ENCODE measurements around the gene STRN. TPM values are rescaled to one million over a fixed set of nuclear protein-coding genes. Genes with fewer than 3 reads are reported as not detected.
"Not testable (repeated sequence)": the region's sequence is repeated elsewhere in the genome, so short reads cannot be mapped to it uniquely, and the experiment has no call there.

STRN gene
- total RNA-seq, 1 donor from 2014 or later, result 49.7 TPM

GRCh38 chr2:36919041-36919837 lies 47.1 kb downstream of the STRN start:
- intact Hi-C loops (cut with micrococcal nuclease), result no loop called here
- DNase-seq (no peak), ATAC-seq (no peak)

GRCh38 chr2:36918307-36918706 lies 48.0 kb downstream of the STRN start:
- no peak for DNase-seq
- ATAC-seq, result no peak
- intact Hi-C loops (cut with micrococcal nuclease), result no loop called here

DNA sequence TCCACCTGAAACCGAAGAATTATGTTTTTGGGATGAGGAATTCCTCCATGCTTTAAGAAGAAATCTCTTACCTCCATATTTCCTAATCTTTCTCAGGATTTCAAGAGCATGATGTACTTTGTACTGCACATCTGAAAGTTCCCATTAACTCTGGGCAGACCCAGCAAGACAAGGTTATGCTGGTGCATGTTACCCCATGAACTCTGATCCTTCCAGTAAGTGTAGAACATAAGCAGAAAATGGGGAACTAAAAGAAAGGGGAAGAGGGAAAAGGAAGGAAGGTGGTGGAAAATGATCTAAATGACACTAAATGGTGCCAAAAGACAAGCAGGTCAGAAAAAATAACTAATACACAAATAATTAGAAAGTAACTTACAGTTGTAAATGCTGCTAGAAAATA lies 50.7 kb downstream of the STRN start:
- intact Hi-C loops (cut with micrococcal nuclease), result no loop called here
- no peak for DNase-seq
- peak; percentile 38 for ATAC-seq

- DNase-seq, result no peak
- ATAC-seq, result no peak
- intact Hi-C loops (cut with micrococcal nuclease), result no loop called here
Observed at GRCh38 chr2:36912695-36913094, 53.6 kb downstream of the STRN start.

- ATAC-seq (no peak), DNase-seq (no peak)
- intact Hi-C loops (cut with micrococcal nuclease), result no loop called here
Observed at GRCh38 chr2:36911012-36911411, 55.3 kb downstream of the STRN start.

DNA sequence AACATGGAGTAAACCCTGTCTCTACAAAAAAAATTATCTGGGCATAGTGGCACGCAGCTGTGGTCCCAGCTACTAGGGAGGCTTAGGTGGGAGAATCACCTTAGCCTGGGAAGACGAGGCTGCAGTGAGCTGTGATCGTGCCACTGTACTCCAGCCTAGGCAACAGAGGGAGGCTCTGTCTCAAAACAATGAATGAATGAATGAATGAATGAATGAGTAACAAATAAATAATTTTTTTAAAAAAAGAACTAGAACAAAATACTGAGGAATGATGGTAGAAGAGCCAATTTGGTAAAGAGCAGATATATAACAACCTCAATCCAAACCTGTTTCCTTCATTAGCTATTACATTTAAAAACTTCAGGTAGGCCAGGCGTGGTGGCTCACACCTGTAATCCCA lies 60.1 kb downstream of the STRN start:
- DNase-seq (no peak), ATAC-seq (no peak)
- intact Hi-C loops (cut with micrococcal nuclease), result no loop called here

DNA sequence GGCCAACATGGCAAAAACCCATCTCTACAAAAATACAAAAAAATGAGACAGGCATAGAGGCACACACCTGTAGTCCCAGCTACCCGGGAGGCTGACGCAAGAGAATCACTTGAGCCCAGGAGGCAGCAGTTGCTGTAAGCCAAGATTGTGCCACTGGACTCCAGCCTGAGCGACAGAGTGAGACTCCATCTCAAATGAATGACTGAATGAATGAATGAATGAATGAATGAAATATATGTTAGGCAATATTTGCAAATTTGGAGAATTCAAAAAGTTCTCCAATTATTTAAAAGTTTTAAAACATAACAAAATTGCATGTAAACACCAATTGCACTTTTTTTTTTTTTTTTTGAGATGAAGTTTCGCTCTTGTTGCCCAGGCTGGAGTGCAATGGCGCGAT lies 61.7 kb downstream of the STRN start:
- intact Hi-C loops (cut with micrococcal nuclease), result no loop called here
- ATAC-seq (no peak), DNase-seq (no peak)

DNA sequence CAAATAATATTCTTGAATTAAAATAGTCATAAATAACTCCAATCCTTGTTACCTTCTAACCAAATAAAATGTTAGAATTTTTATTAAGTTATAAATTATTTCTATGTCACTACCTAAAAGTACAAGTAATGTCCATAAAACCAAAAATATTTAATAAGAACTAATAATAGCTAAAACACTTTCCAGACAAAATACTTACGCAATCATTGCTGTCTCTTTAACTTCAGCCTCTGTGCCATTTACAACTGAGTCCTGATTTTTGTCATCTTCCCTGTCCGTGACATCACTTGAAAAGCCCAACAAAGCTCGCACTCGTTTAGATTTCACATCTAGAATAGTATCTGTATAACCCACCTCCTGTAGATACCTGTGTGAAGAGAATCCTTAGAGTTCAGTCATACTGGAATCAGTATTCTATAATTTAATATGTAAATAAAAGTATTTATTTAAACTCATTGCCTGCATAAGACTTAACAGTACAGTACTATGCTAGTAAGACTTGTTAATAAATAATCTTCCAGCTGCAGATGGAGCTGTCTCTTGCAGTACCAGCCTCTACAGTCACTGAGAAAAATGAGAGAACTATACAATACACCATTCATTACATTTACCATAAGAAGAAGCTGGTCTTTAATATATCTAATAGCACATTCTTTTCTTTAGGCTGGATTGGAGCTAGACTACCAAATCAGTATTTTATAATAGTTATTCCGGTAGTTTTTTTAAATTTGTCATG lies 63.8 kb downstream of the STRN start:
- intact Hi-C loops (cut with micrococcal nuclease), result no loop called here
- DNase-seq (no peak), ATAC-seq (peak; percentile 70)

- ATAC-seq (peak; percentile 53), DNase-seq (no peak)
- intact Hi-C loops (cut with micrococcal nuclease), result no loop called here
Observed at GRCh38 chr2:36892805-36893204, 73.5 kb downstream of the STRN start.

DNA sequence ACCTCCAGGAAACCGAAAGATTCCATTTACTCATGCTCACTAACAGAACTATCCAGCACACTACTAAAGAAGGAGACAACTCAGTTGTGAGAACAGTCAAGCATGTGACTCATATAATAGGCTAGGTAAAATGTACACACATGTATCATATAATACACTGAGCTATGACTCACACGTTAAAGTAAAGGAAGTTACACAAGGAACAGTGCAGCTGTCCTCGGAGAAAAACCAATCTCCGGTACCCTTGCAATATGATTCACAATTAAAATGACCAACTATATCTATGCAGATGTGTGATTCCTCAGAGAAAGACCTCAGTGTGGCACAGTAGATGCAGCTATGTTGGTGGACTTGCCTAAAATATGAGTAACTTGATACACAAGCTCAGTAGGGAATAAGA lies 76.5 kb downstream of the STRN start:
- DNase-seq, result no peak
- ATAC-seq, result no peak
- intact Hi-C loops (cut with micrococcal nuclease), result no loop called here

GRCh38 chr2:36887095-36887494 lies 79.2 kb downstream of the STRN start:
- DNase-seq; intact Hi-C loops (cut with micrococcal nuclease); ATAC-seq: not testable (repeated sequence)

DNA sequence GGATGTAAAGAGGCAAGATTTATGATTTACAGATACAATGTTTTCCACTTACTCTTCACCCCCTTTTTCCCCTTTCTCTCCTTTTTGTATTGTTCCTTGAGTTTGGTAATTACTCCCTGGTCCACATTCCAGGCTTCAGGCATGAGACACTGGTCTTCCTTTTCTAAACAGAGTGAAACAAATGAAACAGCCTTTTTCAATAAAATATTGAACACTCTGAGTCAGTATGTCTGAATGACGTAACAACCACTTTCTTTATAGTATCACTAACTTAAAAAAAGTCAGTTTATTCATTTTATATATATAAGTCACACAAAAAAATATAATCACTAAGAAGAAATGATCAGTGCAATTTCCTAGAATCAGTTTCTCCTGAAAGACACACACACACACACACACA lies 79.7 kb downstream of the STRN start:
- ATAC-seq (no peak), DNase-seq (no peak)
- intact Hi-C loops (cut with micrococcal nuclease), result no loop called here

DNA sequence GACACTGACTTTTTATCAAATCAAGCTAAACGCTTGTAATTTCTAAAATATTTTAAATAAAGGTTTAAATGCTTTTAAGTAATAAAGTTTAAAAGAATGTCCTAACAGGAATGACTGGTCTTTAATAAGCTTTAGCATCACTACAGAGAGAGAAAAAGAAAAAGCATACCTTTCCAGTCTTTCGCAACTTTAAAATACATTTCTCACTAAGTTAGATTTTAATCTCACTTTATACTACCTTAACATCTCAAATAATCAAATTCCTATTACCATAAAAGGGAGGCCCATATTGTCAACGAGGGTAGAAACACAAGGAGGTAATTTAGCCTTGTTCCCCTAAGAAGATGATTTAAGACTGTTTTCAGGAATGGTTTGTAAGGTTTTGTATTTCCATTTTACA lies 80.7 kb downstream of the STRN start:
- DNase-seq (no peak), ATAC-seq (no peak)
- intact Hi-C loops (cut with micrococcal nuclease), result no loop called here

DNA sequence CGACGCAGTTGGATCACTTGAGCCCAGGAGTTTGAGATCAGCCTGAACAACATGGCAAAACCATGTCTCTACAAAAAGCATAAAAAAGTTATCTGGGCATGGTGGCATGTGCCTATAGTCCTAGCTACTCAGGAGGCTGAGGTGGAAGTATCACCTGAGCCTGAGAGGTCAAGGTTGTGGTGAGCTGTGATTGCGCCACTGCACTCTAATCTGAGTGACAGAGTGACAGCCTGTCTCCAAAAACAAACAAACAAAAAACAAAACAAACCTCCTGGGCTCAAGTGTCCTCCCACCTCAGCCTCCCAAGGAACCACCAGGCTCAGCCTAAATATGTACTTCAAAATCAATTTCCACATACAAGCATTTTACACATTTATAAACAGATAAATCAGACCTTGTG lies 83.8 kb downstream of the STRN start:
- ATAC-seq (no peak), DNase-seq (no peak)
- intact Hi-C loops (cut with micrococcal nuclease), result no loop called here

DNA sequence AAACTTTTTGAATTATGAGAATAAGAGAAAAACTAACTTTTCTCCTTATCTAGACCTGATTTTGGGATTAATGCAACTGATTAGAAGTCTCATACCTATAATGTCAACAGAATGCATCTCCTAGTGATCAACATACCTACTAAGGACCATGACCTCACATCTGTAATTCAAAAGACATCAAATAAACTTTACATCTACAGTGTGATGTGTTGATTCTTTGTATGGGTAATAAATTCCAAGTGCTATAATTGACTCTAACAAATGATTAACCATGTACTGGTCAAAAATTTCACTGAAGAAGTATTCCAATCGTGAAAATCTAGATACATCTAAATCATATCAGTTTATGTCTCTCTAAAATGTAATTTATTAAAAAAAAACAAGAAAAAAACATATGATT lies 84.5 kb downstream of the STRN start:
- ATAC-seq (no peak), DNase-seq (no peak)
- intact Hi-C loops (cut with micrococcal nuclease), result no loop called here

DNA sequence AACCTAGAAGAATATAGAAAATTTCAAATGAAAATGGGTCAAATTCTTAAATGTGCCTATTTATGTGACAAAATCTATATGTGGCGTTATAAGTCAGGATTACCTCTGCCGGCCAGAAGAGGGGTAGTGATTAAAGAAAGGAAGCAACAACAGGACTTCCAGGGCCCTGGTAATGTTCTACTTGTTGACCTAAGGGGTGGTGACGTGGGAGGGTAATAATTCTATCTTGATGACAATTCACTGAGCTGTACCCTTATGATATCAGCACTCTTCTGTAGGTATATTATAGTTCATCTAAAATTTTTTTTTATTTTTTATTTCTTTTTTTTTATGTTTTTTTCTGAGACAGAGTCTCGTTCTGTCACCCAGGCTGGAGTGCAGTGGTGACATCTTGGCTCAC lies 87.9 kb downstream of the STRN start:
- DNase-seq, result no peak
- no peak for ATAC-seq
- intact Hi-C loops (cut with micrococcal nuclease), result no loop called here

DNA sequence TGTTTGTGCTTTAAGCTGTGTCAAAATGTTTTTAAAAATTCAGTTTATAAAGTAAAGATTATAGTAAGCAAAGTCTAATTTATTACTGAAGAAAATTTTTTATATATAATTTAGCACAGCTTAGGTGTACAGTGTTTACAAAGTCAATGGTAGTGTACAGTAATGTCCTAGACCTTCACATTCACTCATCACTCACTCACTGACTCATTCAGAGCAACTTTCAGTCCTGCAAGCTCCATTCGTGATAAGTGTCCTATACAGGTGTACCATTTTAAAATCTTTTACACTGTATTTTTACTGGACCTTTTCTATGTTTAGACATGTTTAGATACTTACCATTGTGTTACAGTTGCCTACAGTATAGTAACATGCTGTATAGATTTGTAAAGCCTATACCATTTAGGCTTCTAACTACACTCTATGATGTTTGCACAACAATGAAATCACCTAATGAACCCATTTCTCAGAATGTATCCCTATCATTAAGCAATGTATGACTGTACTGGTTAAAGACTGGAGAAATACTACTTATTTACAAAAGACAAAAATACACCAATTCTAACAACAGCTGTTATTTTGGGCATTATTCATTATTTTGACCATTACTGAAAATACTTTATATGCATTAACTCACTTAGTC lies 95.1 kb downstream of the STRN start:
- DNase-seq (no peak), ATAC-seq (no peak)
- intact Hi-C loops (cut with micrococcal nuclease), result no loop called here

- ATAC-seq, result no peak
- no peak for DNase-seq
- intact Hi-C loops (cut with micrococcal nuclease), result no loop called here
Observed at GRCh38 chr2:36869606-36870005, 96.7 kb downstream of the STRN start.

DNA sequence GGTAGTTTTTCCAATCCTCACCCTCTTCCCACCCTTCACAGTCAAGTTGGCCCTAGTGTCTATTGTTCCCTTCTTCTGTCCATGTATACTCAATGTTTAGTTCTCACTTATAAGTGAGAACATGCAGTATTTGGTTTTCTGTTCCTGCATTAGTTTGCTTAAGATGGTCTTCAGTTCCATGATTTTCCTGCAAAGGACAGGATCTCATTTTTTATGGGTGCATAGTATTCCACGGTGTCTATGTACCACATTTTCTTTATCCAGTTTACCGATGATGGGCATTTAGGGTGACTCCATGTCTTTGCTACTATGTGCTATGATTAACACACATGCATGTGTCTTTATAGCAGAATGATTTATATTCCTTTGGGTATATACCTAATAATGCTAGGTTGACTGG lies 104.4 kb downstream of the STRN start:
- ATAC-seq (no peak), DNase-seq (no peak)
- intact Hi-C loops (cut with micrococcal nuclease), result no loop called here

DNA sequence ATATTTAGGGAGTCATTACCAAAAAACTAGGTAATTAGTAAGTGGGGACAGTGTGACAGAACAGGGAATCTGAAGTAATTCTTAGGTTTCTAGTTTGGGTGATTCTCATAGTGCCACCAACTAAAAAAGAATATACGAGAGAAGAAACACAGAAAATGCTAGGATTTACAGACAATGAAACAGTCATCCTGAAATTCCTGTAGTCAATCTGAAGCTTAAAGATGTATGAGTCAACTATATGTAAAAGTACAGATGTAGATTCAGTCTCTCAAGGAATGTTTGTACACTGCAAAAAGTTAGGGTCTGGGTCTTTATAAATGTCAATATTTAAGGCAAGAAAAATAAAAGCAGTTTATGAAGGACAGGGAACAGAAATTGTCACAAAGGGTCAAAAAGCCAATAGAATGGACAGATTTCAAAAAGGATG lies 107.0 kb downstream of the STRN start:
- DNase-seq (no peak), ATAC-seq (no peak)
- intact Hi-C loops (cut with micrococcal nuclease), result no loop called here

Data from left ventricle myocardium superior (tissue), 1 donor.